Measurements from ENCODE around the gene ASB2.

GRCh38 chr14:93902619-93903307 is 73.6 kb downstream of the ASB2 start:
- no peak for TF ChIP-seq POLR2A (IDR thresholded peaks at IDR 0.05)
- TF ChIP-seq CTCF (IDR thresholded peaks at IDR 0.05 in 8 of 11, conservative IDR thresholded peaks at IDR 0.05 in 3 of 11): no peak
- no peak for TF ChIP-seq POLR2AphosphoS5 (IDR thresholded peaks at IDR 0.05)
